HepG2 (cell line): Measurements from ENCODE around the gene NOS1. TPM values are rescaled to one million over a fixed set of nuclear protein-coding genes. Genes with fewer than 3 reads are reported as not detected.

ENCODE experiments used
- ATAC-seq: fragments of 200-7000 bp; cut with Tn5 transposase; 3 replicates; pipeline ENCODE4 v1.9.1; 2020; ENCODE audit warnings: mild to moderate bottlenecking, moderate library complexity
- BruUV-seq: library from RNA; stranded (reverse); fragments of 400-500 nt; replicated peaks from 2 replicates; lab custom pipeline; 2021; lab: Mats Ljungman, UMichigan
- CTCF ChIA-PET: fragments of 300-600 bp; formaldehyde crosslinking; extraction: SDS; loops from one replicate; lab custom pipeline; 2021; ENCODE audit warnings: low total read pairs, inconsistent platforms, low intra/inter-chr PET ratio; lab: Yijun Ruan, JAX
- POLR2A ChIA-PET: fragments of 350-600 bp; sonication (Branson Sonifier 250); formaldehyde crosslinking; loops from one replicate; lab custom pipeline; 2020; ENCODE audit warnings: antibody characterized with exemption, inconsistent platforms; lab: Yijun Ruan, JAX
- DNase-seq: peaks from one replicate; pipeline ENCODE4 v3.0.0-alpha.2; 2015; ENCODE audit warnings: low spot score
- FAIRE-seq: peaks from 3 replicates; lab custom pipeline; 2011; peaks lifted over from hg19 to GRCh38; lab: Jason Lieb, UNC
- H2AFZ ChIP-seq: one replicate; pipeline ENCODE4 v1.6.1; 2011; ENCODE audit warnings: low read length, inconsistent platforms
- H3K27ac ChIP-seq: fragments of 300-600 bp; 3 replicates; pipeline ENCODE4 v1.8.0; 2011; ENCODE audit warnings: mixed run types, mild to moderate bottlenecking, mixed read lengths, low read length, inconsistent platforms; ENCODE audit not compliant: insufficient read depth; ENCODE audit errors: extremely low read length
- H3K27me3 ChIP-seq, 2 experiments: fragments of 200-600 bp in 1 of 2; 2 replicates in 1 of 2; 3 replicates in 1 of 2; pipeline versions ENCODE4 v1.6.0 to v1.8.0; 2011; ENCODE audit warnings: low read length in 2 of 2, mild to moderate bottlenecking in 2 of 2, moderate library complexity in 2 of 2, inconsistent platforms in 1 of 2; ENCODE audit not compliant: insufficient read depth in 2 of 2, control insufficient read depth in 1 of 2
- H3K36me3 ChIP-seq, 2 experiments: fragments of 200-600 bp in 1 of 2; replicated peaks in 1 of 2; 2 replicates in 1 of 2; 3 replicates in 1 of 2; pipeline versions ENCODE4 v1.5.1 to v1.8.0; 2011; ENCODE audit warnings: low read length in 2 of 2, inconsistent platforms in 1 of 2; ENCODE audit not compliant: insufficient read depth in 2 of 2, control insufficient read depth in 1 of 2
- H3K4me1 ChIP-seq: 2 replicates; pipeline ENCODE4 v1.5.1; 2012; ENCODE audit warnings: low read length, inconsistent platforms; ENCODE audit not compliant: insufficient read depth
- H3K4me2 ChIP-seq: 2 replicates; pipeline ENCODE4 v1.6.0; 2011; ENCODE audit warnings: low read depth, low read length, inconsistent platforms
- H3K4me3 ChIP-seq, 3 experiments: fragments of 200-600 bp in 1 of 3; sonication (generic), shearing (Covaris generic) in 1 of 3; replicated peaks in 1 of 3; 2 replicates each; pipeline ENCODE4 v1.5.1; 2011 to 2016; ENCODE audit warnings: low read length in 3 of 3, inconsistent platforms in 2 of 3, low read depth in 2 of 3, mild to moderate bottlenecking in 2 of 3, control low read depth in 1 of 3, mixed read lengths in 1 of 3; ENCODE audit not compliant: insufficient read depth in 1 of 3
- H3K79me2 ChIP-seq: one replicate; pipeline ENCODE4 v1.6.1; 2011; ENCODE audit warnings: low read length, inconsistent platforms; ENCODE audit not compliant: insufficient read depth
- H3K9ac ChIP-seq: 2 replicates; pipeline ENCODE4 v1.6.0; 2011; ENCODE audit warnings: mild to moderate bottlenecking, low read depth, low read length, inconsistent platforms; ENCODE audit not compliant: insufficient read depth
- H3K9me3 ChIP-seq: 2 replicates; pipeline ENCODE4 v1.5.1; 2012; ENCODE audit warnings: mild to moderate bottlenecking, low read length
- H4K20me1 ChIP-seq: 2 replicates; pipeline ENCODE4 v1.6.0; 2011; ENCODE audit warnings: inconsistent platforms, mild to moderate bottlenecking, low read length, moderate library complexity; ENCODE audit not compliant: insufficient read depth
- ATF3 ChIP-seq: sonication (generic); formaldehyde crosslinking; IDR thresholded peaks from 2 replicates; pipeline ENCODE4 v1.4.0; 2020; ENCODE audit warnings: missing genetic modification reagents
- NR2C2 ChIP-seq: sonication (generic); formaldehyde crosslinking; IDR thresholded peaks from 2 replicates; pipeline ENCODE4 v1.4.0; 2020; ENCODE audit warnings: missing genetic modification reagents, mild to moderate bottlenecking, moderate library complexity, borderline replicate concordance
- PRDM10 ChIP-seq: sonication (generic); formaldehyde crosslinking; IDR thresholded peaks from 2 replicates; pipeline ENCODE4 v1.4.0; 2020; ENCODE audit warnings: low read depth, missing genetic modification reagents
- ZNF713 ChIP-seq: sonication (generic); formaldehyde crosslinking; IDR thresholded peaks from 2 replicates; pipeline ENCODE4 v1.4.0; 2020; ENCODE audit warnings: mild to moderate bottlenecking, missing genetic modification reagents
- WGBS: methylation state at CpG from one replicate; pipeline ENCODE4 v1.1.6; 2017; ENCODE audit warnings: low lambda C conversion rate; 5-methylcytosine and 5-hydroxymethylcytosine counted together
- in situ Hi-C: cut with HindIII; loops from 2 replicates; pipeline ENCODE4 v1.10.0; 2017; ENCODE audit warnings: low pct_unique_long_range_greater_than_20kb; ENCODE audit not compliant: extremely low pct_ligation_motif_present
- intact Hi-C: fragments of 100-400 bp; cut with micrococcal nuclease; formaldehyde crosslinking; loops from one replicate; pipeline ENCODE4 v1.10.0; 2022; ENCODE audit not compliant: unreplicated experiment
- polyA plus RNA-seq, 8 experiments: library from polyadenylated mRNA; depleted of rRNA in 3 of 8; stranded (reverse) in 7 of 8; unstranded in 1 of 8; fragments of >200 nt; fragmentation: Illumina TruSeq in 4 of 8; extraction: Trizol in 4 of 8; gene quantifications; 2 replicates each; pipeline versions ENCODE4 v1.2.1 to v1.2.3, GENCODE V29; 2011 to 2016; ENCODE audit warnings: low read depth in 4 of 8, missing spikeins in 1 of 8, mixed read lengths in 1 of 8; ENCODE audit not compliant: insufficient read depth in 1 of 8
- total RNA-seq, 5 experiments: library from RNA; depleted of rRNA; stranded (reverse); fragments of >200 nt; fragmentation: Illumina TruSeq; extraction: Trizol; gene quantifications; 2 replicates each; pipeline ENCODE4 v1.2.3, GENCODE V29; 2016; ENCODE audit warnings: low read depth in 1 of 5

Gene NOS1
- total and polyA plus RNA-seq, 2 of the 13 experiments (the other 11 are each of a cell fraction or from before 2014, with no cell fraction given): not detected

- TF ChIP-seq ATF3 (CRISPR knock-in tag) (no peak), PRDM10 (CRISPR knock-in tag) (no peak), NR2C2 (no peak)
- TF ChIP-seq, all 625 proteins: peak for 0
Observed at GRCh38 chr12:117390866-117391265, 29.4 kb upstream of the NOS1 start (continued).

- Histone ChIP-seq H3K4me3 (no peak overlapping the region), H3K36me3 (no peaks in the 10 kb centered on the region), H3K4me1 (no peaks in the 10 kb centered on the region), H3K9me3 (no peaks in the 10 kb centered on the region), H2AFZ (no peak overlapping the region), H3K27ac (no peak overlapping the region), H4K20me1 (no peaks in the 10 kb centered on the region), H3K4me2 (no peak overlapping the region)
- DNase-seq: no peak
- in situ Hi-C loops: no loop called here
- no TSS peak for BruUV-seq
- ChIA-PET POLR2A (no interaction called here), CTCF (no interaction called here)
- intact Hi-C loops: no loop called here
- no peak for FAIRE-seq
- 48% methylated on average over 9 of the region's 9 CpGs for WGBS
- no peak for ATAC-seq
- TF ChIP-seq ZNF713 (CRISPR knock-in tag): no peak
- TF ChIP-seq, all 625 proteins: peak for 0
- no peak overlapping the region for H3K9ac ChIP-seq
- peaks cover 0 to 6% of the 10 kb centered on the region in 2 experiments; a peak in 1 of 5 replicates for H3K27me3 ChIP-seq
- no peaks in the 10 kb centered on the region for H3K79me2 ChIP-seq
Observed at GRCh38 chr12:117388951-117389446, 27.6 kb upstream of the NOS1 start.
